ENCODE measurements around the gene MALRD1.

Gene MALRD1

GRCh38 chr10:19719284-19719683 lies 670.7 kb downstream of the MALRD1 start:
- peak; percentile 10 for DNase-seq (ENCODE audit: extremely low spot score)
- TF ChIP-seq L3MBTL2 (conservative IDR thresholded peaks at IDR 0.05) (no peak), ARNT (IDR thresholded peaks at IDR 0.05) (no peak), LEF1 (IDR thresholded peaks at IDR 0.05; ENCODE audit: borderline replicate concordance) (no peak), BHLHE40 (IDR thresholded peaks at IDR 0.05; ENCODE audit: borderline replicate concordance) (no peak), PKNOX1 (IDR thresholded peaks at IDR 0.05) (no peak), TARDBP (IDR thresholded peaks at IDR 0.05) (no peak), FOXA1 (IDR thresholded peaks at IDR 0.05) (no peak), HDGF (IDR thresholded peaks at IDR 0.05; ENCODE audit: borderline replicate concordance) (no peak), NFRKB (IDR thresholded peaks at IDR 0.05) (no peak), CTBP1 (IDR thresholded peaks at IDR 0.05; ENCODE audit: borderline replicate concordance) (no peak), ZNF384 (IDR thresholded peaks at IDR 0.05) (no peak), FOXK2 (IDR thresholded peaks at IDR 0.05) (no peak), FOXM1 (IDR thresholded peaks at IDR 0.05; ENCODE audit: borderline replicate concordance) (no peak), ELF4 (IDR thresholded peaks at IDR 0.05) (no peak)
- CTCF ChIA-PET = no interaction called here
- POLR2A ChIA-PET = no interaction called here

- CTCF ChIA-PET = no interaction called here
- POLR2A ChIA-PET = no interaction called here
- no peak for TF ChIP-seq L3MBTL2 (conservative IDR thresholded peaks at IDR 0.05)
- no peak for TF ChIP-seq SP1 (IDR thresholded peaks at IDR 0.05)
- no peak for TF ChIP-seq LEF1 (IDR thresholded peaks at IDR 0.05; ENCODE audit: borderline replicate concordance)
- no peak for TF ChIP-seq BHLHE40 (IDR thresholded peaks at IDR 0.05; ENCODE audit: borderline replicate concordance)
- TF ChIP-seq FOXA1 (IDR thresholded peaks at IDR 0.05) = no peak
- TF ChIP-seq ELF4 (IDR thresholded peaks at IDR 0.05) = no peak
- TF ChIP-seq TARDBP (IDR thresholded peaks at IDR 0.05) = no peak
- TF ChIP-seq FOXM1 (IDR thresholded peaks at IDR 0.05; ENCODE audit: borderline replicate concordance) = no peak
- no peak for TF ChIP-seq CTBP1 (IDR thresholded peaks at IDR 0.05; ENCODE audit: borderline replicate concordance)
- TF ChIP-seq SUZ12 (IDR thresholded peaks at IDR 0.05) = no peak
- TF ChIP-seq ARNT (IDR thresholded peaks at IDR 0.05) = no peak
- no peak for DNase-seq (ENCODE audit: extremely low spot score)
These were observed 675.7 kb downstream of the MALRD1 start for GRCh38 chr10:19724287-19724686.

- ChIA-PET POLR2A (no interaction called here), CTCF (no interaction called here)
- TF ChIP-seq SP1 (IDR thresholded peaks at IDR 0.05) (no peak), FOXM1 (IDR thresholded peaks at IDR 0.05; ENCODE audit: borderline replicate concordance) (no peak), LEF1 (IDR thresholded peaks at IDR 0.05; ENCODE audit: borderline replicate concordance) (no peak), PKNOX1 (IDR thresholded peaks at IDR 0.05) (no peak), SUZ12 (IDR thresholded peaks at IDR 0.05) (no peak), FOXK2 (IDR thresholded peaks at IDR 0.05) (no peak), FOXA1 (IDR thresholded peaks at IDR 0.05) (no peak)
- DNase-seq (ENCODE audit: extremely low spot score) = no peak
These were observed 679.8 kb downstream of the MALRD1 start for GRCh38 chr10:19728376-19728775.

- POLR2A ChIA-PET = no interaction called here
- no peak for TF ChIP-seq LEF1 (IDR thresholded peaks at IDR 0.05; ENCODE audit: borderline replicate concordance)
- TF ChIP-seq PKNOX1 (IDR thresholded peaks at IDR 0.05) = no peak
- TF ChIP-seq TARDBP (IDR thresholded peaks at IDR 0.05) = no peak
- no peak for TF ChIP-seq ELF4 (IDR thresholded peaks at IDR 0.05)
- no peak for TF ChIP-seq CTBP1 (IDR thresholded peaks at IDR 0.05; ENCODE audit: borderline replicate concordance)
- no peak for TF ChIP-seq SUZ12 (IDR thresholded peaks at IDR 0.05)
- no peak for TF ChIP-seq FOXM1 (IDR thresholded peaks at IDR 0.05; ENCODE audit: borderline replicate concordance)
- no peak for TF ChIP-seq HDGF (IDR thresholded peaks at IDR 0.05; ENCODE audit: borderline replicate concordance)
- TF ChIP-seq L3MBTL2 (conservative IDR thresholded peaks at IDR 0.05) = no peak
- no peak for TF ChIP-seq NFRKB (IDR thresholded peaks at IDR 0.05)
- TF ChIP-seq ARNT (IDR thresholded peaks at IDR 0.05) = no peak
- no peak for TF ChIP-seq FOXA1 (IDR thresholded peaks at IDR 0.05)
- no peak for TF ChIP-seq SP1 (IDR thresholded peaks at IDR 0.05)
- no peak for TF ChIP-seq ZNF384 (IDR thresholded peaks at IDR 0.05)
- TF ChIP-seq FOXK2 (IDR thresholded peaks at IDR 0.05) = no peak
- no peak for TF ChIP-seq BHLHE40 (IDR thresholded peaks at IDR 0.05; ENCODE audit: borderline replicate concordance)
- no peak for DNase-seq (ENCODE audit: extremely low spot score)
- CTCF ChIA-PET = no interaction called here
These were observed 680.4 kb downstream of the MALRD1 start for GRCh38 chr10:19728964-19729363.

GRCh38 chr10:19730167-19730906 lies 681.7 kb downstream of the MALRD1 start:
- POLR2A ChIA-PET = no interaction called here
- TF ChIP-seq TARDBP (IDR thresholded peaks at IDR 0.05) (no peak), FOXK2 (IDR thresholded peaks at IDR 0.05) (no peak), LEF1 (IDR thresholded peaks at IDR 0.05; ENCODE audit: borderline replicate concordance) (no peak), BHLHE40 (IDR thresholded peaks at IDR 0.05; ENCODE audit: borderline replicate concordance) (no peak), NFRKB (IDR thresholded peaks at IDR 0.05) (no peak), HDGF (IDR thresholded peaks at IDR 0.05; ENCODE audit: borderline replicate concordance) (no peak), FOXM1 (IDR thresholded peaks at IDR 0.05; ENCODE audit: borderline replicate concordance) (no peak), SP1 (IDR thresholded peaks at IDR 0.05) (no peak), ZNF384 (IDR thresholded peaks at IDR 0.05) (no peak), ARNT (IDR thresholded peaks at IDR 0.05) (no peak)
- CTCF ChIA-PET = no interaction called here
- no peak for DNase-seq (ENCODE audit: extremely low spot score)

- no peak for TF ChIP-seq NFRKB (IDR thresholded peaks at IDR 0.05)
- POLR2A ChIA-PET = no interaction called here
- DNase-seq (ENCODE audit: extremely low spot score) = no peak
- CTCF ChIA-PET = no interaction called here
These were observed 682.3 kb downstream of the MALRD1 start for GRCh38 chr10:19730907-19731217.

Data from HEK293T (cell line).